Measurements from ENCODE around the gene GRB10.

- no peak for TF ChIP-seq MAFK (IDR thresholded peaks at IDR 0.05; ENCODE audit: low read depth, low read length)
- TF ChIP-seq SP2 (IDR thresholded peaks at IDR 0.05; ENCODE audit: low read length) = no peak
- no peak for TF ChIP-seq POLR2A (IDR thresholded peaks at IDR 0.05; ENCODE audit: control extremely low read depth in 1 of 2, low read depth in 2 of 2, low read length in 2 of 2)
- no peak for TF ChIP-seq MAX (IDR thresholded peaks at IDR 0.05)
- no peak for TF ChIP-seq HDAC2 (IDR thresholded peaks at IDR 0.05; ENCODE audit: borderline replicate concordance in 1 of 2, low read depth in 2 of 2, low read length in 2 of 2)
- TF ChIP-seq TBP (IDR thresholded peaks at IDR 0.05; ENCODE audit: low read depth, low read length) = no peak
- TF ChIP-seq TEAD4 (IDR thresholded peaks at IDR 0.05; ENCODE audit: low read depth, low read length) = no peak
- TF ChIP-seq, protein P1, sequence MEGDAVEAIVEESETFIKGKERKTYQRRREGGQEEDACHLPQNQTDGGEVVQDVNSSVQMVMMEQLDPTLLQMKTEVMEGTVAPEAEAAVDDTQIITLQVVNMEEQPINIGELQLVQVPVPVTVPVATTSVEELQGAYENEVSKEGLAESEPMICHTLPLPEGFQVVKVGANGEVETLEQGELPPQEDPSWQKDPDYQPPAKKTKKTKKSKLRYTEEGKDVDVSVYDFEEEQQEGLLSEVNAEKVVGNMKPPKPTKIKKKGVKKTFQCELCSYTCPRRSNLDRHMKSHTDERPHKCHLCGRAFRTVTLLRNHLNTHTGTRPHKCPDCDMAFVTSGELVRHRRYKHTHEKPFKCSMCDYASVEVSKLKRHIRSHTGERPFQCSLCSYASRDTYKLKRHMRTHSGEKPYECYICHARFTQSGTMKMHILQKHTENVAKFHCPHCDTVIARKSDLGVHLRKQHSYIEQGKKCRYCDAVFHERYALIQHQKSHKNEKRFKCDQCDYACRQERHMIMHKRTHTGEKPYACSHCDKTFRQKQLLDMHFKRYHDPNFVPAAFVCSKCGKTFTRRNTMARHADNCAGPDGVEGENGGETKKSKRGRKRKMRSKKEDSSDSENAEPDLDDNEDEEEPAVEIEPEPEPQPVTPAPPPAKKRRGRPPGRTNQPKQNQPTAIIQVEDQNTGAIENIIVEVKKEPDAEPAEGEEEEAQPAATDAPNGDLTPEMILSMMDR (IDR thresholded peaks at IDR 0.05; ENCODE audit: control extremely low read depth in 1 of 3, insufficient read depth in 1 of 3, low read depth in 1 of 3, low read length in 3 of 3) = no peak
- TF ChIP-seq CHD2 (IDR thresholded peaks at IDR 0.05; ENCODE audit: low read length) = no peak
- TF ChIP-seq GABPA (IDR thresholded peaks at IDR 0.05; ENCODE audit: borderline replicate concordance, insufficient read depth, low read length) = no peak
- no peak for TF ChIP-seq CBX5 (IDR thresholded peaks at IDR 0.05; ENCODE audit: low read depth, low read length)
Observed at GRCh38 chr7:50676079-50676478, 106.6 kb downstream of the GRB10 start.

Measured in H1 (cell line).